AG04450 (cell line): Measurements from ENCODE around the gene PLA2G4B. TPM values are rescaled to one million over a fixed set of nuclear protein-coding genes. Genes with fewer than 3 reads are reported as not detected.

ENCODE experiments used
- CTCF ChIA-PET: fragments of 300-600, 350-600 bp; formaldehyde crosslinking; extraction: SDS; loops from one replicate; lab custom pipeline; 2022; ENCODE audit warnings: antibody characterized with exemption, inconsistent platforms; lab: Charles Lee
- POLR2A ChIA-PET: fragments of 350-600 bp; formaldehyde crosslinking; extraction: SDS; loops from one replicate; lab custom pipeline; 2021; ENCODE audit warnings: antibody characterized with exemption, inconsistent platforms; lab: Yijun Ruan, JAX
- DNase-seq: peaks from one replicate; pipeline ENCODE4 v3.0.0-alpha.2; 2011; ENCODE audit warnings: low read depth, low spot score
- H3K27ac ChIP-seq: one replicate; pipeline ENCODE4 v1.5.1; 2012; ENCODE audit warnings: low read depth, low read length, control low read depth
- H3K27me3 ChIP-seq: one replicate; pipeline ENCODE4 v1.6.0; 2012; ENCODE audit warnings: low read length; ENCODE audit not compliant: control insufficient read depth, insufficient read depth
- H3K4me3 ChIP-seq: 2 replicates; pipeline ENCODE4 v1.5.1; 2011; ENCODE audit warnings: mild to moderate bottlenecking, low read depth, low read length, control low read depth
- H3K9me3 ChIP-seq: 2 replicates; pipeline ENCODE4 v1.5.1; 2012; ENCODE audit warnings: low read length; ENCODE audit not compliant: control insufficient read depth, insufficient read depth
- CTCF ChIP-seq: IDR thresholded peaks from 2 replicates; pipeline ENCODE4 v1.5.1; 2011; ENCODE audit warnings: low read depth, low read length, control low read depth, inconsistent platforms
- polyA plus RNA-seq: library from polyadenylated mRNA; depleted of rRNA; stranded (reverse); fragments of >200 nt; gene quantifications from 2 replicates; pipeline ENCODE4 v1.2.3, GENCODE V29; 2011

Gene PLA2G4B
- polyA plus RNA-seq, 1 experiment, result 1.3 TPM

GRCh38 chr15:41885321-41885720 is 46.7 kb downstream of the PLA2G4B start:
- H3K9me3 ChIP-seq, result no peaks in the 10 kb centered on the region; the same call in 1 of the 2 replicates
- H3K27ac ChIP-seq, result no peak overlapping the region
- DNase-seq, result no peak
- TF ChIP-seq CTCF, result no peak
- H3K27me3 ChIP-seq, result peaks cover 12% of the 10 kb centered on the region
- ChIA-PET CTCF (no interaction called here), POLR2A (no interaction called here)
- H3K4me3 ChIP-seq, result no peak overlapping the region

GRCh38 chr15:41885841-41886240 is 47.2 kb downstream of the PLA2G4B start:
- H3K9me3 ChIP-seq, result no peaks in the 10 kb centered on the region; the same call in 1 of the 2 replicates
- H3K27ac ChIP-seq, result no peak overlapping the region
- DNase-seq, result no peak
- ChIA-PET POLR2A (no interaction called here), CTCF (no interaction called here)
- H3K4me3 ChIP-seq, result no peak overlapping the region
- H3K27me3 ChIP-seq, result peaks cover 8% of the 10 kb centered on the region
- TF ChIP-seq CTCF, result no peak

- H3K27me3 ChIP-seq, result peaks cover 3% of the 10 kb centered on the region
- DNase-seq, result no peak
- CTCF ChIA-PET, result interaction anchor here (0.8 kb wide), 1 partner anchor 18 kb away, joined by 3 read pairs; no protein-coding TSS in a partner anchor
- H3K4me3 ChIP-seq, result no peak overlapping the region
- POLR2A ChIA-PET, result no interaction called here
- H3K9me3 ChIP-seq, result no peaks in the 10 kb centered on the region; the same call in 1 of the 2 replicates
- TF ChIP-seq CTCF, result no peak
- H3K27ac ChIP-seq, result no peak overlapping the region
Measured at GRCh38 chr15:41886741-41887140, 48.1 kb downstream of the PLA2G4B start.

- ChIA-PET CTCF (interaction anchor here (0.8 kb wide), 1 partner anchor 18 kb away, joined by 3 read pairs; no protein-coding TSS in a partner anchor), POLR2A (no interaction called here)
- TF ChIP-seq CTCF, result no peak
- Histone ChIP-seq H3K4me3 (no peak overlapping the region), H3K9me3 (no peaks in the 10 kb centered on the region; the same call in 1 of the 2 replicates), H3K27ac (no peak overlapping the region), H3K27me3 (peaks cover 2% of the 10 kb centered on the region)
- no peak for DNase-seq
Measured at GRCh38 chr15:41887161-41887560, 48.5 kb downstream of the PLA2G4B start.

GRCh38 chr15:41887893-41888292 is 49.2 kb downstream of the PLA2G4B start:
- TF ChIP-seq CTCF, result no peak
- CTCF ChIA-PET, result no interaction called here
- POLR2A ChIA-PET, result no interaction called here
- DNase-seq, result no peak
- Histone ChIP-seq H3K4me3 (no peak overlapping the region), H3K27ac (no peak overlapping the region), H3K27me3 (no peaks in the 10 kb centered on the region), H3K9me3 (no peaks in the 10 kb centered on the region; the same call in 1 of the 2 replicates)
